HG03565 (cell line): Measurements from ENCODE around the gene NCMAP.
"Not testable (repeated sequence)": the region's sequence is repeated elsewhere in the genome, so short reads cannot be mapped to it uniquely, and the experiment has no call there.

Source experiments
- ATAC-seq: cut with Tn5 transposase; IDR thresholded peaks from one replicate; pipeline ENCODE4 v1.9.1; 2021; ENCODE audit warnings: mild to moderate bottlenecking, moderate library complexity; ENCODE audit not compliant: unreplicated experiment

Gene NCMAP, protein sequence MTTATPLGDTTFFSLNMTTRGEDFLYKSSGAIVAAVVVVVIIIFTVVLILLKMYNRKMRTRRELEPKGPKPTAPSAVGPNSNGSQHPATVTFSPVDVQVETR

DNA sequence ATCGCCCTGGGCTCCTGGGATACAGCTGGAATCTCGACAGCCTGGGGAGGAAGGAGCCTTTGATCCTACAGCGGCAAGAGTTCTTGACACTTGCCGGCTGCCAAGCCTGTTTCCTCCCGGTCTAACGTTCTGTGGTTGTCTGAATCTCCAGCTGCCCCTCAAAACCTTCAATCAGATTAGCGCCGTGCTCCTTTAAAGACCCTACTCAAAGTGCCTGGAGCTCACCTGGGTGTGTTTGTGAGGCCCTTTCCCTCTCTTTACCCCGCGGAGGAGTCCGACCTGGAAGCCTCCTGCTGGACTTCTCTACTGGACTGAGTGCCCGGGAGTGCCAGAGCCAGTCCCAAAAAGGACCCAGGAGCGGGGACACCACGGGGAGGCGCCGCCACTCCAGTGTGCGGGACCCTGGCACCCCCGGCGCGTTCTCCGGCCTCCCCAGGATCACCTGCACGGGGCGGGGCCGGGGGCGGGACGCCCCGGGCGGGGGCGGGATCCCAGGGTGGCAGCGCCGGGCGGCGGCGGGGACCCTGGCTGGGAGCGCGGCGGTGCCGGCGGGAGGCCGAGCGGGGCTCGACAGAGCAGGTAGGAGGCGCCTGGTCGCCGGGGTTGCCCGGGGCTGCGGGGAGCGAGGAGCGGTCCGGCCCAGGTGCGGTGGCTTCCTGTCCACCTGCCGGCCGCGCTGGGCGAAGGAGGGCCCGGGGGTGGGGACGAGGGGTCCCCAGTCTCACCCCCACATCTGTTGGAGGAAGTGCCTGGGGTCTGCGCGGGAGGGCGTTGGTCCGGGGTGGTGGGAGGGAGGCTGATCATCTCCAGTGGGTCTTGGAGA is at the start of gene NCMAP:
Gene NCMAP, plus strand, starts transcription at position 497 of the 823 bp plus-strand sequence. CDS start 39,344 bp downstream, outside the sequence.
- ATAC-seq, result no peak

DNA sequence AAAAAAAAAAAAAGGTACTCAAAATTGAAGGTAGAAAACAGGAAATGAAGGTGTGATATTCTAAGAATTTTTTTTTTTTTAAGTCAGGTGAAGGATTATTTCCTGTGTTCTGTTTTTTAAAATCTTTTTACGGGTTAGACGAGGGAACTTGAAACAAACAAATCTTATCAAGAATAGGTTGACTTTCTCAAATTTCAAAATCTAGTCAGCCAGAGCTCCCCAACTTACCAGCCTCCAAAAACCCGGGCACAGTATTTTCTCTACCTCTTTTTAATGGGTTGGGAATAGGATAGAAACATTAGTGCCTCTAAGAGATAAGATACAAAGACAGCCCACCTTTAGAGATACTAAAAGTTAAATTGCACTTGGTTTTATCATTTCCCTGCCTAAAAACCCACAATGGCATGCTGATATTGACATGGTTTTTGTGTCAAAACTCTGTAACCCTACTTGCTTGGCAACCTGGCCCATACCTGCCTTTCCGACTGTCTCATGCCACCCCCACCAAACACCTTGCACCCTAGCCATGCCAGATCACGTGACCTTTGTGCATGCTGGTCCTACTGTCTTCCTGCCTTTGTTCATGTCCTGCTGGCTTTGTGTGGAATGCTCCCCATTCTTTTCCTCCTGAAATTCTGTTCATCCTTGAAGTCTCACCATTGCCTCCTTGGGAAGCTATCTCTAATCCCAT is 49.1 kb upstream of the NCMAP start:
- ATAC-seq, result no peak

DNA sequence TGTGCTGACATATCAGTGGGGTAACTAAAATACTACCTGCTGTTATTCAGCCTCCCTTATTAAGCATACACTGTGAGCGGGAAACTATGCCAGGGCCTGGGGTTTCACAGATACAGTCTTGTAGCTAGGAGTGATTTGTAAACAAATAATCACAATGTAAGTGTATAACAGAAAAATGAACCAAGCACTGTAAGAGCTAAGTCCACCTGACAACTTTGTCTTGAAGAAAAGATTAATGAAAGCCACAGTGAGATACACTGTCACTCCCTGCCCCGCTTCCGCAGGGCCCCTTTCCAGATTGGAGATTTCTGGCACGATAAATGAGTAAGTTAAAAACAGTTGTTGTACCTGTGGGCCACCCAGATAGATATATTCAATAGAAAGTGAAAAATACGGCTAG is 48.5 kb upstream of the NCMAP start:
- ATAC-seq, result no peak

DNA sequence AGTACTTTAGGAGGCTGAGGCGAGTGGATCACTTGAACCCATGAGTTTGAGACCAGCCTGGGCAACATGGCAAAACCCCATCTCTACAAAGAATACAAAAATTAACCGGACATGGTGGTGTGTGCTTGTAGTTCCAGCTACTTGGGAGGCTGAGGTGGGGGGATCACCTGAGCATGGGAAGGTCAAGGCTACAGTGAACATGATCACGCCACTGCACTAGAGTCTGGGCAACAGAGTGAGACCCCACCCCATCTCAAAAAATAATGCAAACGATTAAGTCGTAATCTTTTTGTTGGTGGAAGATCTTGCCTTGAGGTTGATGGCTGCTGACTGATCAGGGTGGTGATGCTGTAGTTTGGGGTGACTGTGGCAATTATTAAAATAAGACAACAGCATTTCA is 47.0 kb upstream of the NCMAP start:
- ATAC-seq, result no peak

DNA sequence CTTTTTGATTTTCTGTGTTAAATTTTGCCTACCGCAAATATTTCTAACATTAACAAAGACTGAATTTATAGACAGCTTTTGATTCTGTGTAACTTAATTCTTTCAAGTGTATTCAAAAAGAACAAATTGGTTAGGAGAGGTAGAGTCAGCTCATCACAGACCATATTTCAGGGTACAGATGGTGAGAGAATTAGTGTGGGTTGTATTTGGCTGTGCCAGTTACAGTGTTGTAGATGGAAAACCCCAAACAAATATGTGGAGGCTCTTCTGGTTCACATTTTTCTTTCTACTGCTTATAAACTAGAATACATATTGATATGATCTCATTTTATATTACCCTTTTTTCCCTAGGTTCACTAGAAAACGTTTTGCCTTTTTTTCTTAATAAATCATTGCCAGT is 42.2 kb upstream of the NCMAP start:
- ATAC-seq, result no peak

DNA sequence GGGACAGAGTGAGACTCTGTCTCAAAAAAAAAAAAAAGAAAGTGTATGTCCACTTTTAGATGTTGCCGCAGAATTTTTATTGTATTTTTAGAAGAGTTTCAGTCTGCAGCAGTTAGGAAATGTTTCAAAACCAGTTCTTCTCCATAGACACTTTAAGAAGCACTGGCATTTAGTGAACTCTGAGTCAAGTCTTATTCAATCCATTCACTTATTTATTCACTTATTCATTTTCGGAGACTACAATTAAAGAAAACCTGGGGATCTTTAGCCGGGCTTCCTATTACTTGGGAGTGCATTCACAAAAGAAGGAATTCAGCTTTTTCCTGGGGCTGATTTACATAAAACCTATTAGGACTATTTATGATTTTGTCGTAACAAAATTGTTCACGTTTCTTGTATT is 40.9 kb upstream of the NCMAP start:
- ATAC-seq, result no peak

DNA sequence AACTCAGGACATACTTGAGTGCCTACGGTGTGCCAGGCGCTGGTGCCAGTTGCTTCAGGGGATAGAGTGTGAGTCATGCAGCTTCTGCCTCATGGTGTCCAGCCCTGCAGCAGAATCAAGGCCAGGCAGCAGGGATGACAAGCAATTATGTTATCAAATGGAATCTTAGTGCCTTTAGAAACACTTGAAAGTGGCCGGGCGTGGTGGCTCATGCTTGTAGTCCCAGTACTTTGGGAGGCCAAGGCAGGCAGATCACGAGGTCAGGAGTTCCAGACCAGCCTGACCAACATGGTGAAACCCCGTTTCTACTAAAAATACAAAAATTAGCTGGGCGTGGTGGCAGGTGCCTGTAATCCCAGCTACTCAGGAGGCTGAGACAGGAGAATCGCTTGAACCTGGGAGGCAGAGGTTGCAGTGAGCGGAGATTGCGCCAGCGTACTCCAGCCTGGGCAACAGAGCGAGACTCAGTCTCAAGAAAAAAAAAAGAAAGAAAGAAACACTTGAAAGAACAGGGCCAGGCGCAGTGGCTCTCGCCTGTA is 40.1 kb upstream of the NCMAP start:
- ATAC-seq, result not testable (repeated sequence)

DNA sequence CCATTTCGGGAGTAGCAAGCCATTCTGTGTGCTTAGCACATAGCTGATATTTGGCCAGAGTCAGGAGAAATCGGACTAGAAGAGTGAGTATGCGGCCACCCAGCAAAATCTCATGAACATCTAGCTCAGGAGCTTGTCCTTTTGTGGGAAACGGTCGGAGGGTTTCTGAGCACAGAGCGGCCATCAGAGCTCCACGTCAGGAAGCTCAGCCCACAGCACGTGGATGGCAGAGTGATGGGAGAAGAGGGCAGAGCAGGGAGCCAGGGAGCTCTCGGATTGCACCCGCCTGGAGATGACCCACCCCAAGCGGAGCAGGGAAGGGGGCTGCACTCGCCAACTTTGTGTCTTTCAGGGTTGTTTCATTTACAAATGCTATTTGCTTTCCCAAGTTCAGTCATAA is 39.4 kb upstream of the NCMAP start:
- no peak for ATAC-seq

DNA sequence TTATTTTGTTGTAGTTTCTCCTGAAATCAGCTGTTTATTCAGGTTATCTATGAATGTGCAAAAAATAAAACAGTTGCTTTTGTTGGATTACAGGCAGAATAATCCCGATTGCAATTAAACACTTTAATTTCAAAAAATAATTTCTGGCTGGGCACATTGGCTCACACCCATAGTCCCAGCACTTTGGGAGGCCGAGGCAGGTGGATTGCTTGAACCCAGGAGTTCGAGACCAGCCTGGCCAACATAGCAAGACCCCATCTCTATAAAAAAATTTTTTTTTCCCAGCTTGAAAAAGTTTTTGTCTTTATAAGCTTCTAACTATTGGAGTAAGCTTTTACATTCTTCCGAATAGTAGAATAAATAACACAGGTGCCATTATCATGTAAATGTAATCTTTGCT is 38.0 kb upstream of the NCMAP start:
- no peak for ATAC-seq

DNA sequence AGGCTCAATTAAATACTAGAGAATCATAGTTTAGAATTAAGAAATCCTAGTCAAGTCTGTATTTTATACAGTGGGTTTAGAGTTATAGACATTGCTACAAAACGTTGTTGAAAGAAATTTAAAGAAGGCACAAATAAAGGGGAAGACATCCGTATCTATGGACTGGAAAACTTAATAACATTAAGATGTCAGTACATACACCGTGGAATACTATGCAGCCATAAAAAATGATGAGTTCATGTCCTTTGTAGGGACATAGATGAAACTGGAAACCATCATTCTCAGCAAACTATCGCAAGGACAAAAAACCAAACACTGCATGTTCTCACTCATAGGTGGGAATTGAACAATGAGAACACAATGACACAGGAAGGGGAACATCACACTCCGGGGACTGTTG is 35.6 kb upstream of the NCMAP start:
- not testable (repeated sequence) for ATAC-seq

DNA sequence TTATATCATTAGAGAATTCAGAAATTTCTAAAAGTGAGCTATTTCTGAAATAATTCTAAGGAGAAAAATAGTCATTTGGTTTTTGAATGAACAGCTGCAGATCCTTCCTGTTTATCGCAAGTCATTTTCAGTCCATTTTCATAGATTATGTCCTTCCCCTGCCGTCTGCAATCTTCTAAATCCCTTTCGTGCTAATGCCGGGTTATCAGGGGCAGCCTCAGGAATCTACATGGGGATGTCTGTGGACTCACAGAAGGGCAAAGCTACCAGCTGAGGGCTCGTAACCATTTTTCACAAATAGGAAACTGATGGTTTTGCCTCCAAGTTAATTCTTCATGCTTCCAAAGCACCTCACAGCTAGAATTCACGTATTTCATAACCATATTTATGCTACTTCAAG is 30.3 kb upstream of the NCMAP start:
- ATAC-seq, result no peak

DNA sequence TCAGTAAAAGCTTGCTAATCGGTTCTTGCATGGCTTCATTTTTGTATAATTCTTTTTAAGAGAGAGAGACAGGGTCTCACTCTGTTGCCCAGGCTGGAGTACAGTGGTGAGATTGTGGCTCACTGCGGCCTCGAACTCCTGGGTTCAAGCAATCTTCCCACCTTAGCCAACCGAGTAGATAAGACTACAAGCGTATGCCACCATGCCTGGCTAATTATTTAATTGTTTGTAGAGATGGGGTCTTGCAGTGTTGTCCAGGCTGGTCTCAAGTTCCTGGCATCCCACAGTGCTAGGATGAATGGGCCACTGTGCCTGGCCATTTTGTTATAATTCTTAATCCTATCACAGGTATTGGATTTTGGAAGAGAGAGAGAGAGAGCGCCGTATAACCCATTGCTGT is 29.8 kb upstream of the NCMAP start:
- ATAC-seq, result no peak

DNA sequence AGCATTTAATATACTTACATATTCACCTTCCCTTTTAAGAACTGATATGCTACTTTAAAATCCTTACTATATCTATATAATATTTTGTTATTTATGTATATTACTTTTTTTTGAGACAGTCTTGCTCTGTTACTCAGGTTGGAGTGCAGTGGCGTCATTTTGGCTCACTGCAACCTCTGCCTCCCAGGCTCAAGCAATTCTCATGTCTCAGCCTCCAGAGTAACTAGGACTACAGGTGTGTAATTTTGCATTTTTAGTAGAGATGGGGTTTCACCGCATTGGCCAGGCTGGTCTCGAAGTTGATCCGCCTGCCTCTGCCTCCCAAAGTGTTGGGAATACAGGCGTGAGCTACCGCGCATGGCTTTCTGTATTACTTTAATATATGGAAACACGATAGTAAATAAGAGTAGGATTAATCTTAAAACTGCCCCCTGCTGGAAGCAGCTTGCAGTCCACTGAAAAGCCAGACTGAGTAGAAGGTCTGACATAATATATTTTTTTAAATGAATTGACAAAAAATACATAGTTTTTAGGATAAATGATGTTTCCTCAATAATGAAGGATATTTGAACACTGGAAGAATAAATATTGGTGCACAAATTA is 28.8 kb upstream of the NCMAP start:
- no peak for ATAC-seq

DNA sequence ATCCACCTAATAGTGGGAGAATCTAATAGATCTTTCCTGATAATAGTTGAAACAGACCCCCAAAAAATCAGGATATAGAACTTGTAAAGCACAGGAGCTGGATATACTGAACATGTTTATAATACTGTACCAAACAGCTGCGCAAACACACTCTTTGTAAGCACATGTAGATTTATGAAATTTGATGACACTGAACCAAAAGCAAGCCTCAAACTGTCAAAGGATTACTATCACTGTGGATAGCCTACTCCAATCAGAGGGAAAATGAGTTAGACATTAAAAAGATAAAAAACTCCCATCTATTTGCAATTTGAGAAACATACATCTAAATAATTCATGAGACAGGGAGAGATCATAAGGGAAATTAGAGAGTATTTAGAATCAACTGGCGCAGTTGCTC is 27.1 kb upstream of the NCMAP start:
- ATAC-seq, result no peak

DNA sequence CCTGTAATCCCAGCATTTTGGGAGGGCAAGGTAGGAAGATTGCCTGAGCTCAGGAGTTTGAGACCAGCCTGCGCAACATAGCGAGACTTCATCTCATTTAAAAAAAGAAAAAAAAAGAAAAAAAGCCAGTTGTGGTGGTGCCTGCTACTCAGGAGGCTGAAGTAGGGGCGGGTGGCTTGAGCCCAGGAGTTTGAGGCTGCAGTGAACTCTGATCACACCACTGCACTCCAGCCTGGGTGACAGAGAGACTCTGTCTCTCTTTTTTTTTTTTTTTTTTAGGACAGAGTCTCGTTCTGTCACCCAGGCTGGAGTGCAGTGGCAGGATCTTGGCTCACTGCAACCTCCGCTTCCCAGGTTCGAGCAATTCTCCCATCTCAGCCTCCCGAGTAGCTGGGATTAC is 26.6 kb upstream of the NCMAP start:
- ATAC-seq, result not testable (repeated sequence)

DNA sequence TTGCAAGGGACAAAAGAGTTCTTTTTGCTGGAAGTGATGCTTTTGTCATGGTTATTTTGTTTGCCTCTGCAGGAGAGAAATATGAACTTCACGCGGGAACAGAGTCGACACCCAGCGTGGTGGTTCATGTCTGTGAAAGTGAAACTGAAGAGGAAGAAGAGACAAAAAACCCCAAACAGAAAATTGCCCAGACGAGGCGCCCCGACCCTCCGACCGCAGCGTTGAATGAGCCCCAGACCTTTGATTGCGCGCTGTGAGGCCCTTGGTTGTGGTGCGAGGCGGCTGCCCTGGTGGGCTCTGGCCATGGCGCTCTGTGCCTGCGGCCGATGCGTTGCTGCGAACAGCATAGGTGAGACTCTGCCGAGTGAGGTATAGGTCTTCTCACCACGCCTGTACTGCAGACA is 20.9 kb upstream of the NCMAP start:
- no peak for ATAC-seq

DNA sequence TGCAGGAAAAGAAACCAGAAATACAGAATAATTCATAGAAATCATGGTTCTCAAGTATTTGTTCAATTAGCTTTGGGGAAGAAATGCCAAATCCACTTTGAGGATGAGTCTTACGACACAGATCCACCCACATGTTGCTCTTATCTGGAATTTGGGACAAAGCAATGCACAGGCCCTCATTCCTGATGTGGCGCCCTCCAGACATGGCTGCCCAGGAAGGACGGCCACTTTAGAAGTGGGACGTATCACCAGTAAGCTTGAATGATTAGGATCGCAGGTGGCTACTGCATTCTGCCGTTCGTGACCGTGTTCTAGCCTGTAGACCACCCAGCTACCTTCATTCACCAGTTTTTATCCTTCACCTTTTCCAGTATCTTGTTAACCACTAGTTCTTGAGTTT is 20.1 kb upstream of the NCMAP start:
- ATAC-seq, result no peak

DNA sequence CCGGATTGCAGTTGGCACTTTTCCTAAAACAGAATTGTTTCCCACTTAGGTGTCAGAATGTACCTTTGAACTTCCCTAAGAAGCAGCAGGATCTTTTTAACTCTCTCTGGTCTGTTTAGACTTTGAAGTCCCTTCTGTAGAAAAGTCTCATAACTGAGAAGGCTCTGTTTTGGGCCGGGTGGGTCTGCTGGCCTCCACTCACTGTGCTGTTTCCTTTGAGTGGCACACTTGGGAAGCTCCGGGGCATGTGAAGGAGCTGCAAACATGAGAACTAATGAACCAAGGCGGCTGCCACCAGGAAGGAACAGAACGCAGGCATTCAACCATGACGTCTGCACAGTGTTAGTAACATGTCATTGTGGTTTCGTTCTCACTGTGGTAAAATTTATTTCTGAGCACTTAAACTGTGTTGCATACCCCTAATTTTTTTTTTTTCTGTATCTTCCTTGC is 19.5 kb upstream of the NCMAP start:
- ATAC-seq, result no peak

DNA sequence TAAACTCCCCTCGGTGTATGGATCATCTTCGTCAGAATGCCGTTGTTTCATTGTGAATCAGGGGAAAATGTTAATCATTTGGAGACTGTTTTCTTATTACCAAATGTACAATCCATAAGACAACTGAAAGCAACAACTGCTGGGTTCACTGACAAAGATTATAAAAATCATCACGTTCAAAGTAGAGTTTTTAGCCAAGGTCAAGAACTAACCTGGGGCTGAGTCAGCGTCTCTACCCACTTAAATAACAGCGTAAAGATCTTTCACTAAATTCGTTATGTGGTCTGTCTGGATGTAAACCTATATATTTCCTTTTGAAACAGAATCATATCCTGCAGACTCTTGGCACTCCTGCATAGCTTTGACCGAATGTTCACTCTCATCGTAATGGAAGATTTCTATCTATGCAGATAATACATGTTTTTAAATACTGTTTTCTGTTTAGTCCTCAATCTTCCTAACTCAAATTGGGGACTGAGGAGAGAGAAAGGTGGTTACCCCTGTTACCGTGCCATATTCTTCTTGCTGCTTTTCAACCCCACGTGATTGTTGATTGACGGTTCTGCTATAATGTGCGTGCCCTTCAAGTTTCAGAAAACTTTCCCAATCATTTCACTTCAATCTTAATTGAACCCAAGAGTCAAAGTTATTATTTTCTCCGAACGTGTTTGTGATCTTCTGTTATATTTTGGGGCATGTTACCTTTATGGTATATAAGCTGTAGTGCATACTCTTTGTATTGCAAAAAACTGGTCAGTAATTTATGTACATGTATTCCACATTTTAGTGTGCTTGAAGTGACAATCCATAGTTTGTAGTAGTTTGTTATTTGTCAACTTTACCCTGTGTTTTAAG is 15.6 kb upstream of the NCMAP start:
- no peak for ATAC-seq

DNA sequence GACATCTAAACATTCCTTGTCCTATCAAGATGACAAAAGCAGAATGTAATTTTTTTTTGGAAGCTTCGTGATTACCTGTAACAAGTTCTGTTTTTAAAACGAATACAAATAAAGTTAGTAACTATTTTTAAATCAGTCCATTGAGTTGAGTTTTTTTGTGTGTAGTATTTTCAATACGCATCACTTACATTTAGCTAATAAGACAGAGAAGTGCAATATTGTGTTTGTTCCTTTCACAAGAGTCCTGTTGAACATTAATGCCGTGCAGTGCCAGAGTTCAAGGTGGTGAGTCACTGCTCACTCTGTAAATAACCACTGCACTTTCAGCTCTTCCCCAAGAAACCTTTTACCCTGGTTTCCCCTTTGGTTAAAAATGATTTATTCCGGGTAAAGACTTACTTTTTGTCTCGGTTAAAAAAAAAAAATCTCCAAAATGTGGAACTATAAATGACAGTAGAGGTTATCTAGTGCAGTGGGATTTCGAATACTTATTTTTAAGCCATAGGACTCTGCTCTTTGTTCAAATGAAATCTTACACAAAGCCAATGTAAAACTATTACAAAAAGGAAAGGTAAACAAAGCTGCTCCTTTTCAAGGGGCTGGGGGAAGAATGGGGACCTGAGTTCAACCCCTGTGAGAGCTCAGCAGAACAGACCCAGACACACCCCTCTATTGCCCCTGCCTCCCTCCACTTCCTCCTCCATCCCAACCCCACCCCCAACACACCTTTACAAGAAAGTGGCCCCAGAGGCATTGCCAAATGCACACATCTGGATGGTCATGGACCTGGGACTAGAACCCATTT is 14.8 kb upstream of the NCMAP start:
- ATAC-seq, result no peak
